ENCODE measurements around the gene KIZ. TPM values are rescaled to one million over a fixed set of nuclear protein-coding genes. Genes with fewer than 3 reads are reported as not detected.

Gene KIZ
- total RNA-seq, 2 experiments from 2014 or later, result 31.1 to 33.8 TPM

GRCh38 chr20:21155268-21155667, 29.4 kb downstream of the KIZ start:
- no peak for TF ChIP-seq CTCF (IDR thresholded peaks at IDR 0.05)
- no peak for DNase-seq
- Mint-ChIP-seq H3K27ac (no peak overlapping the region), H3K27me3 (no peaks in the 10 kb centered on the region), H3K4me1 (ENCODE audit: low read depth) (no peaks in the 10 kb centered on the region), H3K9me3 (peaks cover under 1% of the 10 kb centered on the region), H3K4me3 (no peak overlapping the region), H3K36me3 (ENCODE audit: low read depth) (peaks cover 55% of the 10 kb centered on the region)
- no peaks in the 10 kb centered on the region for H3K36me3 ChIP-seq (ENCODE audit: insufficient read depth, low read length)
- no peaks in the 10 kb centered on the region for H3K9me3 ChIP-seq (ENCODE audit: control insufficient read depth in 1 of 2, insufficient read depth in 1 of 2, low read length in 2 of 2)
- no peaks in the 10 kb centered on the region for H3K27me3 ChIP-seq (ENCODE audit: control insufficient read depth in 1 of 2, insufficient read depth in 2 of 2, low read length in 2 of 2)
- no peak overlapping the region for H3K4me3 ChIP-seq (ENCODE audit: low read length)
- ChIA-PET POLR2A (no interaction called here), CTCF (interaction anchor here (0.6 kb wide), 1 partner anchor 8 kb away, joined by 4 read pairs; no protein-coding TSS in a partner anchor)
- no peak overlapping the region for H3K27ac ChIP-seq (ENCODE audit: low read depth in 1 of 2, low read length in 2 of 2)
- no peaks in the 10 kb centered on the region for H3K4me1 ChIP-seq (ENCODE audit: insufficient read depth, low read length)
- no peak for ATAC-seq (ENCODE audit: poor library complexity)
- intact Hi-C loops (cut with DNase I, micrococcal nuclease), result no loop called here

DNA sequence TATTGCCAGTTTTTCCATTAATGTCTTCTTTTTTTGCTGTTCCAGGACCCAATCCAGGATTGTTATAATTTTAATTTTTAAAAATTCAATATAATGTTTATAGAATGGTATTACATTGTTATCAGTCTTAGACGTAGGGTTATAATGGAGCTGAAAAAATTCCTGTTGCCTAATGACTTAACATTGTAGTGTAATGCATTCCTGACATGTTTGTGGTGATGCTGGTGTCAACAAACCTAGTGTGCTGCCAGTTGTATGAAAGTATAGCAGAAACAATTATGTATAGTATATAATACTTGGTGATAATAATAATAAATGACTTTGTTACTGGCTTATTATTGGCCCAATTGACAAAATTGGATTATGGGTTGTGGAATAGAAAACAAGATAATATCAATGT, 30.4 kb downstream of the KIZ start:
- H3K4me3 Mint-ChIP-seq, result no peak overlapping the region
- Histone ChIP-seq H3K27me3 (ENCODE audit: control insufficient read depth in 1 of 2, insufficient read depth in 2 of 2, low read length in 2 of 2) (no peaks in the 10 kb centered on the region), H3K27ac (ENCODE audit: low read depth in 1 of 2, low read length in 2 of 2) (no peak overlapping the region), H3K4me3 (ENCODE audit: low read length) (no peak overlapping the region), H3K9me3 (ENCODE audit: control insufficient read depth in 1 of 2, insufficient read depth in 1 of 2, low read length in 2 of 2) (no peaks in the 10 kb centered on the region), H3K36me3 (ENCODE audit: insufficient read depth, low read length) (no peaks in the 10 kb centered on the region), H3K4me1 (ENCODE audit: insufficient read depth, low read length) (no peaks in the 10 kb centered on the region)
- no peak for ATAC-seq (ENCODE audit: poor library complexity)
- CTCF ChIA-PET, result no interaction called here
- POLR2A ChIA-PET, result no interaction called here
- no peak for TF ChIP-seq CTCF (IDR thresholded peaks at IDR 0.05)
- no peaks in the 10 kb centered on the region for H3K27me3 Mint-ChIP-seq
- DNase-seq, result no peak
- no peaks in the 10 kb centered on the region for H3K4me1 Mint-ChIP-seq (ENCODE audit: low read depth)
- H3K27ac Mint-ChIP-seq, result no peak overlapping the region
- H3K36me3 Mint-ChIP-seq (ENCODE audit: low read depth), result peaks cover 62% of the 10 kb centered on the region
- H3K9me3 Mint-ChIP-seq, result peaks cover 3% of the 10 kb centered on the region
- intact Hi-C loops (cut with DNase I, micrococcal nuclease), result no loop called here

DNA sequence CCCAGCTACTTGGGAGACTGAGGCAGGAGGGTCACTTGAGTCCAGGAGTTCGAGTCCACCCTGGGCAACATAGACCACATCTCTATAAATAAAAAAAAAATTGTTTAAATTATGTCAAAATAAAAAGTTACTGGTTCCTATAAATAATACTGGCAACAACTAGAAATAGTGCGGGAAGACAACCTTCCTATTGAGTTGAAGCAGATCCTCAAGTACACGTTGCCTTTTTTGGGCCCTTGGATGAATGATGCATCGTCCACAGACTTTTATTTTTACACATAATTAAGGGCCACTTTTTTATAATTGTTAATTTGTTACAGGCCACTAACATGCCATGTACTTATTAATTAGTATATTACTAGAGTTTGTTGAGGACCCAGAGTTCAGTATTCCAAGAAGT, 31.1 kb downstream of the KIZ start:
- Histone ChIP-seq H3K36me3 (ENCODE audit: insufficient read depth, low read length) (peaks cover 2% of the 10 kb centered on the region), H3K9me3 (ENCODE audit: control insufficient read depth in 1 of 2, insufficient read depth in 1 of 2, low read length in 2 of 2) (no peaks in the 10 kb centered on the region), H3K4me1 (ENCODE audit: insufficient read depth, low read length) (no peaks in the 10 kb centered on the region), H3K27ac (ENCODE audit: low read depth in 1 of 2, low read length in 2 of 2) (no peak overlapping the region), H3K4me3 (ENCODE audit: low read length) (no peak overlapping the region), H3K27me3 (ENCODE audit: control insufficient read depth in 1 of 2, insufficient read depth in 2 of 2, low read length in 2 of 2) (no peaks in the 10 kb centered on the region)
- CTCF ChIA-PET, result no interaction called here
- intact Hi-C loops (cut with DNase I, micrococcal nuclease), result no loop called here
- DNase-seq (no peak), ATAC-seq (ENCODE audit: poor library complexity) (no peak)
- H3K27me3 Mint-ChIP-seq, result no peaks in the 10 kb centered on the region
- H3K9me3 Mint-ChIP-seq, result peaks cover 3% of the 10 kb centered on the region
- TF ChIP-seq CTCF (IDR thresholded peaks at IDR 0.05), result no peak
- no peaks in the 10 kb centered on the region for H3K4me1 Mint-ChIP-seq (ENCODE audit: low read depth)
- POLR2A ChIA-PET, result no interaction called here
- H3K27ac Mint-ChIP-seq, result no peak overlapping the region
- no peak overlapping the region for H3K4me3 Mint-ChIP-seq
- H3K36me3 Mint-ChIP-seq (ENCODE audit: low read depth), result peaks cover 64% of the 10 kb centered on the region
